GDM1 (cell line): ENCODE data around the gene WDFY4.

Experiments
- DNase-seq: peaks from one replicate; lab custom pipeline; 2025; lab: John Stamatoyannopoulos, UW

Gene WDFY4

DNA sequence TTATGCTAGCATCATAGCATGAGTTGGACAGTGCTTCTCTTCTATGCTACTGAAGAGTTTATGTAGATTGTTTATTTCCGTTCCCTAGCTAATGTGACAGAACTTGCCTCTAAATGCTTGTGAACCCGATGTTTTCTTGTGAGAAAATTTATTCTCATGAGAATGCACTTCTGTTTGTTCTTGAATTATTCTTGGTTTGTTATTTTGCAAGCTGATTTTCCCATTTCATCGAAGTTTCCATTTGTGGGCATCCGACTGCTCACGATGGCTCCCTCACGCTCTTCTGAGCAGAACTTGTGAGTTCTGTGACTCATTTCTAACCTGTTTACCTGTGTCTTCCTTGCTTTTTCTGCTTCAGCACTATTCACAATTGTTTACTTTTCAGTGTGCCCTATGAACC lies 59.9 kb downstream of the WDFY4 start:
- no peak for DNase-seq

DNA sequence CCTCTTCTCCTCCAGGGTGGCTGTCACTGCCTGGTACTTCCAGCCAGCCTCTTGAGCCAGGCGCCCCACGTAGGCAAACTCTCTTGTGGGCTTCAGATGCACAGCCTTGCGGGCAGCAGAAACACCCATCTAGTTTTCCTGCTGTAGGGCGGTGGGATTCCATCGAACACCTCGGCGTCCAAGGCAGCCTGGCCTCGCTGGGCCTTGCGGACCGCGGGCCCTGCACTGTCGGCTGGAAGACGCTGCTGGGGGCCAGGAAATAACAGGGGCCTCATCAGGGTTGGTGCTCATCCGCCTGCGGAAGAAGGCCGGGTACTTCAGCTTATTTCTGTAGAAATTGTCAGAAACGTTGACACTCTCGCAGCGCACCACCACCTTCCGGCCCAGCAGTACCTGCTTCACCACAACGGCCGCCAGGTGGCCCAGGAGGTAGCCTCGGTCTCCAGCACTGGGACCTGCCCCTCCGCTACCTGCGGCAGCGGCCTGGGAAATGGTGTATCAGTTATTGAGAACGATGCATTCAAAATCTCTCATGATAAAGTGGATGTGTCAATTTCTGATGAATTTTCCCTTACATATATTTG lies 61.1 kb downstream of the WDFY4 start:
- no peak for DNase-seq

DNA sequence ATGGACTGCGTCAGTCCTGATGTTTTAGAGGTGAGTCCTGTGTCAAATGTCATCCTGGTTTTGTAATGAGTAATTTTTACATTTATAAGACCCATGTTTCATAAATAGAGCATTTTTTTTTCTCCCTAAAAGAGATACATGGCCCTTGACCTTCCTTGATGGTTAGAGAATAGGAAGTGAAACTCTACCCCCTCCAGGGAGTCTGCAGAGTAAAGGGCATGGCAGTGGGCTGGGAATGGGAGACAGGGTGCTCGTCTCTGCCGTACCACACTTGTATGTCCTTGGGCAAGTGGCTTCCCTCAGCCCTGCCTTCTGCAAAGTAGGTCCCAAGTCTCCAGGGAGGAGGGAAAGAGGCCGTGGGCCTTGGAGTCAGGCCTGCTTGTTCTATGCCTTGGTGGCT lies 63.9 kb downstream of the WDFY4 start:
- no peak for DNase-seq

DNA sequence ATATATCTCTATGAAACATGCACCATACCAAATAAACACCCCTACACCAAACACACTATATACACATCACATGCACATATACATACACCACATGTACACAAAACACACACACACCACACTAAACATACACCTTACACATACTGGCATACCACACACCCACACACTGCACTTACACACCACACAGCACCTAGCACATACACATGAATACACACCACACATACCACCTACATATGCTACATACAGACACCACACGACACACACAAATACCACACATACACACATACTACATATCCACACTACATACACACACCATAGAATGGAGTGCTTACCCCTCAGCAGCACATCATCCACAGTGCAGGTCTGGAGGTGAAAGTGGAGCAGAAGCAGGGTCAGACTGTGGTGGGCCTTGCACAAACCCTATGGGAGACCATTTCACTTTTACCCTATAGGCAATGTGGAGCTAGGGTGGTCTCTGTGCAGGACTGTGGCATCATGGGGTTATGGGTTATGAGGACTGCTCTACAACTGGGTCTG lies 64.6 kb downstream of the WDFY4 start:
- no peak for DNase-seq

DNA sequence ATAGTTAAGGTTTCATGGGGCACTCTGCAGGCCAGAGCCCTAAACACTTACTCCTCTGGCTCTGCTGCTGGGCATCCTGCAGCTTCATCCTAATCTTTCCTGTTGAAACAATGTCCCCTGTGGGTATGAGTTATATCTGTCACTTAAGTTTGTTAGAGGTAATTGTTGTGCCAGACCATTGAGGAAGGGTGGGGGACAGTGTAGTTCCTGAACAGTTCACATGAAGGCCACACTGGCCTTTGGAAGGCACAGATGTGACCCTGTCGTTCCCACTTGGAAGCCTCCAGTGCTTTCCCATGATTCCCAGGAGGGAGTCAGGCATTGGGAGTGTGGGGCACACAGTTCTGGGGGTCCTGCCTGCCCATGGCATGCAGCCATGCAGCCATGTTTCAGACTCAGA lies 65.3 kb downstream of the WDFY4 start:
- DNase-seq, result no peak

DNA sequence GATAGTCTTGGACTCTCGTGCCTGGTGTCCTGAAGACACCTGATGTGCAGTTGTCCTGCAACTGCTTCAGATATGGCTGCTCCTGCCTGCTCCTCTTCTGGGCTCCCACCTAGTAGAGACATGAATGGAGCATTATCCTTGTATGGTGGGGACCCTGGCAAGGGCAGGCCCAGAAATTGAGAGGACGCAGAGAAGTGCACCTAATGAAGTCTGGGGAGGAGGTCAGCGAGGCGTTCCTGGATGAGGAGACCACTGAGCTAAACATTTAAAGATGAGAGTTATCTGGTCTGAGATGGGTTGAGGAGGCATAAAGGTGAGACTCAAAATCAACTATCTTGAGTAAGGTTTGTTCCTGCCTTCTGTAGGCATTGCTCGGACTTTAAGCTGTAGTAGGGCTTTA lies 66.3 kb downstream of the WDFY4 start:
- DNase-seq, result no peak

DNA sequence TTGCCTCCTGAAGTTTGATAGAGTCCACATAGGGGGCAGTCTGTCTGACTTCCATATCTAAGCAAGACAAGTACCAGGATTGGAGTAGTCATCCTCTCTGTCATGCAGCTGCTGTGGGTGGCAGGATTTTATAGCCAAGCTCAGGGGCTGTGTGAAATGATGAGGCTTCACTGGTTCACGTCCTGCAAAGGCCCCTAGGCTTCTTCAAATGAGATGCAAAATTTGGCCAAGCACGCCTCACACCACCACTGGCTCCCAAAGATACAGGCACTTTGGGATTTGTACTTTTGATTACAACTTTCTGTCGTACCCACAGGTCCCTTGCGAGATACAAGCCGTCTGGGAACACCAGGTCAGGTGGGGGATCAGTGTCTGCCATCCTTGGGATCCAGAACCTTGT lies 67.1 kb downstream of the WDFY4 start:
- no peak for DNase-seq

DNA sequence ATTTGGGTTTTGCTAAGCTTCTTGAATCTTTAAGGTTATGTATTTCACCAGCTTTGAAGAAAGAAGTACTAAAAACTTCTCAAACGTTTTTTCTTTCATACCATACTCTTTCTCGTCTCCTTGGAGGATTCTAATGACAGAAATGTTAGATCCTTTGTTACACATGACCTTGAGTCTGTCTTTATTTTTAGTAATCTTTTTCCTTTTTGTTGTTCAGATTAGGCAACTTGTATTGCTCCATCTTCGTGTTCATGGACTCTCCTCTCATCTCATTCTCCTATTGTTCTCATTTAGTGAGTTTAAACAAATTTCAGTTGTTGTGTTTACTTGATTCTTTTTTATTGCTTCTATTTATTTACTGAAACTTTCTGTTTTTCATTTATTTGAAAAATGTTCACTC lies 73.7 kb downstream of the WDFY4 start:
- no peak for DNase-seq

DNA sequence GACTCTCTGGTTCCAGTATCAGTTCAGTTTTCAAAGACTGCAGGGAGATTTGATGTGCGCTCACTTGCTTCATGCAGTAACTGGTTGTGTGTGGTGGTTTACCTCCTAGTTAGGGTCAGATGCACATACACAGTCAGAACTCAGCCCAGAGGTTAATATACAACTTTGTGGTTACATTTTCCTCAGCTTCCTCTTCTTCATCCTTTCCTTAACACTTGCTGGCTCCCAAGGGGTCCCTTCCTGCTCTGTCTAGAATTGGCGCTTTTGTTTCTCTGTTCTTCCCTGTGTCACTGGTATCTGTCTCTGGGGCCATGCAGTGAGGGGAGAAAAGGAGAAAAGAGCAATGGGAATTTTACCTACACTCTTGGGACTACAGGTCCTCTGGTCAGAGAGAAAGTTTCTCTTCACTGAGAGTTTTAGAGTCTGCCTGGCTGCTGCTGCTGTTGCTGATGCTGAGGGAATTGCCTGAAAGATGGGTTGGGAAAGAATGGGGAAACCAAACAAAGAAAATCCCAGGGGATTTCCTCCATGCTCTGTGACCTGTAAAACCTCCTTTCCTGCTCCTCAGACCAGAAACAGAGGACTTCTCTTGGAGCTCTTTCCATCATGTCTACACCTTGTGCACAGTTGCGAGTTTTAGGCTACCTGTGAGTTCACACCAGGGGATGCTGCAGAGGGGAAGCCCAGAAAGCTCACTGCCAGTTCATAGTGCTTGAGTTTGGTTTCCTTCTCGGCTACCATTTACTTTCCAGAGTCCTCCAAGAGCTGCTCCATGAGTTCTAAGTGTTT lies 74.6 kb downstream of the WDFY4 start:
- DNase-seq, result no peak

DNA sequence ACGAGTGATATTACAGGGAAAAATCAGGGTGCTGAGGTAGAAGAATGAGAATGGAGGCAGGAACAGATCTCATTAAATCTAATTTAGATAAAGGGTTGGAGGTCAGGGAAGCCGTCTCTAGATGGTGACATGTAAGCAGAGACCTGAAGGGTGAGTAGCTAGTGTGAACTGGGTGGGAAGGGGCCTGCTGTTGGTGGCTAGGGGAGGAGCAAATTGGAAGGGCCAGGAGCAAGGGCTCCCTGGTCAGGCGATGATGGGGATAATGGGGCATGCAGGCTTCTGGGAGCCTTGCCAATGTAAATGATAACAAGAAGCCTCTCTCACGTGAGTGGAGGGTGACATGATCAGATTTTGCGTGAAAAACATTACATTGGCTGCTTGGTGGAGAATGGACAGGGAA lies 76.3 kb downstream of the WDFY4 start:
- no peak for DNase-seq

DNA sequence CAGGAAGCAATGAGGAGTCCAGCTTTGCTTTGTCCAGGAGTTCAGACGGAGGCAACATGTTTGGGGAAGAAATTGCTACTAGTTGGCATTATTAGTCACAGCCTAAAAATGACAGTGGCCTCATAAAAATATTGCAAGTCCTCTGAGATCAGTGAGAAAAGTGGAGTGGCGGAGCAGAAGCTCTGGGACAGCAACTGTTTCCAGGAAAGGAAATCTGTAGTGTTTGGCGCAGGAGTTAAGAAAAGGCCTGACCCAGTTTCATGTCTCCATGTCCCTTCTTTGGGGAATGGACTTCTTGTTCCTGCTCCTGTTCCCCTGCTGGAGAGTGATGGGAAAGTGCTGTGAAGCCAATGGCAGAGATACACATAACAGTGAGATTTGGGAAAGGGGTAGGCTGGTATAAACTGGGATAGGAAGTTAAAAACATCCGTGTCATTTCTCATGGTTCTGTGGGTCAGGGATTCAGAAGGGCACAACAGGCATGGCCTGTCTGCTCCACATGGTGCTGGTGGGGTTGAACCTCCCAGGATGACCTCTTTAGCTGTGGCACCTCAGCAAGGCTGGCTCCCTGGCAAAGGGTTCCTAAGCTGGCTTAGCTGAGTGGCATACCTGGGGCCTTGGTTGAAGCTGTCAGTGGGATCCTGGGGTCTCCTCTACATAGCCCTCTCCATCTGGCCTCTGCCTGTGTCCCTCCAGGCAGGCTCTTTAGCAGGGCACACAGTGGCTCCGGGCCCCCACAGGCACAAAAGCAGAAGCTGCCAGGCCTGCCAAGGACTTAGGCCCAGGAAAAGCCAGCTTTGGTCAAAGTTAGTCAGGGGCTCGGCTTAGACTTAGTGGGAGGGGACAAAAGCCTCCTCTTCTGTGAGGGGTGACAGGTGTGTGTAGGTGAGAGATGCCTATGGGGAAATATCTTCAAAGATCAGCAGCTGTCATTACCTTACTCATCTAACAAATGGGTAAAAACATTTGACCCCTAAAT lies 77.7 kb downstream of the WDFY4 start:
- no peak for DNase-seq

DNA sequence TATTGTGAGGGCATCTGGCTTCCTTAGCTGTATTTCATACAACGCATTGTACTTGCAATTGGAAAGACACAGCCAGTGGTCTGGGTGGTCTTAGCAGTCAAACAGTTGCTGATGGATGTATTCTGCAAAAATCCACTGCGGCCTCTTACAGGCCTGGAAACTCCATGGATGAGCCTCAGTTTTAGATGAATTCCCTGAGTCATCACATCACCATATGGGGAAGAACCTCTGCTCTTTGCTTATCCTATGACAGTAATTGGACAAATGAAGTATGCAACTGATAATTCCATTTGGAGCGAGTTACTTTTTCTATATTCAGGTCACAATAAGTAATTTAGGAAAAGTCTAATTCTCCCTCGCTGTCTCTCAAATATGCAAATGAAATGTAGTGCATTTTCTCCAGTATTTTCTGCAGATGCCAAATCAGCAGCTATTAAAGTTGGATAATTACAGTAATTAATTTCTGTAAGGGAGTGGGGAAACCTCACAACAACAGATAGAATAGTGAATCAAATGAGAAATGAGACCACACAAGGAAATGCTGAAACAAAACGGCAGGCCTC lies 78.8 kb downstream of the WDFY4 start:
- no peak for DNase-seq

DNA sequence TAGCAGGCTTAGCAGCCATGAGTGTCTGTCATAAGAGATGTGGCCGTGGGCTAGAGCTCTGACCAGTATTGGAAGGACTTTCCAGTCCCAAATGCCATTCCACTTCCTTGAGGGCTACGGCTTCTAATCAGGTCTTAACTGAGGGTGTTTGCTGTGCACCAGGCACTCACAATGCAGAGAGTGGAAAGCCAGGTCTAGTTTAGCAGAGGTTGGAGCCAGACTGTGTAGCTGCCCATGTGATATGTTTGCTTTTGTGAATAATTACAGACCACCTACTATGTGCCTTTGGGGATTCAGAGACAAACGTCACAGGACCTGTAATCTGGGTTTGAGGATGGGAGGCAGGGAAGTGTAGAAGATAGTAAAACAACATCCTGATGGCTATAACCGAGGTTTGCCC lies 79.8 kb downstream of the WDFY4 start:
- DNase-seq, result no peak

DNA sequence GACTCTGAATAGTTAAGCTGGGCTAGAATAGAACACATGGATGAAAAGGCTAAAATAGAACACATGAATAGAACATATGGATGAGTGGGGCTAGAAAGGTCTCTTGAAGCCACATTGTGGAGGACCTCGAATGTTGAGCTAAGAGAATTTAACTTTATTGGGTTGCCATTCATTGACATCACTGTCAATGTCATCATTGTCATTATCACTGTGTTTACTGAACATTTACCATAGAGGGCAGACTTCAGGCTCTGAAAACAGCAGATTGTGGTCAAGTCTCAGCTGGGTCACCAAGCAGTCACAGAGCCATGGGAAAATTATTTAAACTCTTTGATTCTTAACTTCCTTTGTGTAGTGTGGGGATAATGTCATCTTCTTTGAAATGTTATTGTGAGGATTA lies 80.4 kb downstream of the WDFY4 start:
- no peak for DNase-seq

DNA sequence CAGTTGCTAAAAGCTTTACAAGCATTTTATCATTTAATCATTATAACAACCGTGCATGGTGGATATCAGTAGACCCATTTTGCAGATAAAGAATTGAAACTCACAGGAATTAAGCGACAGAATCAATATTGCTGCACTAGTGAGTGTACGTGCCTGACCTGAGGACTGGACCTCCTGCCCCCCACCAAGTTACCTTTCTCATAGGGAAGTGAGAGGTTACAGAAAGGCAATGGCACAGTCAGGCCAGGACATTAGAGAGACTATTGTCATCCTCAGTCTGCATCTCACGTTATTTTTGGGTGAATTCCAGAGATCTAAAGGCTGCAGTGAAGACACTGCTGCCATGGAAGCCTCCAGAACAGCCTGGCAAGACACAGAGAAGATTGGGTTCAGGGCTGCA lies 80.9 kb downstream of the WDFY4 start:
- no peak for DNase-seq

DNA sequence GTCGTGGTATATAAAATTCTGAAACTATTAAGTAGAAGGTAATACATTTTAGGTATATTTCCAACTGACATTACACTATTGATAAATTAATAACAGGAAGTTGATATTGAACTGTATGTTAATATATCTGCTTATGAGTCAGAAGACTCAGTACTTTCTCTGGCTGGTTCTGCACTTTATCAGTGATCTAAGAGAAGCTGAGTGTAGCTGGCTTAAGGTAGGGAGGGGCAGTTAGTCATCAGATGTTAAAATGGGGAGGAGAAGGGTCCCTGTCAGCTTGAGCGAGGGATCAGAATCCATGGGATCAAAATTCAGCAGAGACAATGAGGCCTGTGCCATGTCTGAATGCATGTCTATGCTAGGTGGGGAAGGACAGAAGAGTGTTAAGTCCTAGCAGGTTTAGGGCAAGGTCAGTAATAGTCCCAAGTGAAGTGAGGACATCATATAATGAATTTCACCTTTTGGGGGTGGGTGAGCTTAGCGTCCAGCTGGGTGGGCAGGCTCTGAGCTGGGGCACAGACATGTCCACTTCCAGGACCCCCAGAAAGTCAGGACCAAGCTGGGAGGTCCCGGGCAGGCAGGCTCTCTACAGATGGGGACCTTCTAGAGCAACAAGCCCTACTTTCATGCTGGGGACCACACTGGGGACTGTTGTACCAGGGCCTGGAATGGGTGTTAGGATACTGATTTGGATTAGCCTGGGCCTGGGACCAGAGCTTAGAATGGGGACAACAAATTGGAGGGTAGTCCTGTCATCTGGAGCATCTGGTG lies 82.9 kb downstream of the WDFY4 start:
- DNase-seq, result no peak

DNA sequence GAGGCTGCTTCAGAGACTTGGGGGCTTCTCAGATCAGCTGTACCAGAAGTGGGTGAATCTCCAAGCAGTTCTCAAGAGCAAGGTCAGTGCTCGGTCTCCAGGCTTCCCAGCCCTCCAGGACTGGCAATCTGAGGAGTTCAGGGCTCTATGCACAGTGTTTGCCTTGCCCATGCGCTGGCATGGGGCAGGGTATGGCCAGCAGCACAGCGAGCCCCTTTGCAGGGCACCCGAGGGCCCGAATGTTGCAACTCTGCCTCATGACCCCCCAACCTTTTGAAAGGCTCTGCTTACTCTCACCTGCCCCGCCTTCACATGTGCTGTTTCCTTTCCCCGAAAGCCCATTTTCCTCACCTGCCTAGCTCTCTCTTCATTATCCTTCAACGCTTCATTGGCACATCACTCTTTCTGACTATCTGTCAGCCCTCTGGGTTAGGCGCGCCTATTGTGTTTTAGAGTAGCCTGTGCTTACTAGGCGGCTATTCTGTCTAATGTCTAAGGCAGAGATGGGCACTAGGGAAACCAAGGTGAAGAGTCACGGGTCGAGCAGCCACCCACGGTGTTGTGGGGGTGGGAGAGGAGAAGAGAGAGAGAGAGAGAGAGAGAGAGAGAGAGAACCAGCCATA lies 83.6 kb downstream of the WDFY4 start:
- no peak for DNase-seq

DNA sequence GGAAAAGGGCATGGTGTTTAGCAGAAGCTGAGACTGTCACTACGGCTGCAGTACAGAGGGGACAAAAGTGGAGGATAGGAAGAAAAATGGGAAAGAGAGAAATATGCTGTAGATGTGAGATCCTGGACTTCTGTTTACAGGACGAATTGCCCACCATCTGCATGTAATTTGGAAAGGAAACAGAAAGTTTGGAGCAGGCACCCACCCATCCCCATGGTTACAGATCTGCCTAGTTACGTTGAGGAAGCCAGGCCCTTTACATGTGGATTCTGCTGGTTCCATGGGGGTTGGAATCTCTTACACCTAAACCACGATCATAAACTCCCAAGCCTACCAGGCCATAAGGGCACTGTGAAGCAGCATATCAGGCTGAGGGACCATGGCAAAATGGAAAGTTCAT lies 84.3 kb downstream of the WDFY4 start:
- no peak for DNase-seq

DNA sequence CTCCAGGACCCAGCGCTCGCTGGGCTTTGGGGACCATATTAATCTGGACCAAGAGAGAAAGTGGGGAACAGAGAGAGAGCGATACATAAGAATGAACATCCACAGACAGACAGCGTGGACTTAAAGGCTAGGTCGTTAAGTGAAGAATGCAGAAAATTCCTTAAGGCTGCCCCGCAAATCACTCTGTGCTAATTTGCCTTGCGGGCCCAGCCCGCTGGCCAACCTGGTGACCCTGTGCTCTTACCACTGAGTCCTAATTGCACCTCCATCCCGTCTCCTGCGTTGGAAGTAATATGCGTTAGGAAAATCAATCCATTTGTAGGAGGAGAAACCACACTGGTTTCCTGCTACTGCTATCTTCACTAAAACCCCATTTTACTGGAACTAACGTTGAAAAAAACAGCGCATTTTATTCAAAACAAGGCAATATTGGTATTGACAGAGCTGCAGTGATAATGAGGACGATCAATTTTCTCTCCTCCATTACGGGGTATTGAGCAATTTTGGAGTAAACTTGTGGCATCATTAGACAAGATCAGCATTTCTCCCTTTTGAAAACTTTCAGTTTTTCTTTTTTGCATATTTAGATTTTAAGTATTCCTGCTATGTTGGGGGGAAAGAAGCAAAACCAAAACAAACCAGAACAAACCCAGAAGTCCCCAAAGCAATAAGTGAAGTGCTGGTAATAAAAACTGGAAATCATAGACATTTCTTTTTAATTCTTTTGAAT lies 85.2 kb downstream of the WDFY4 start:
- DNase-seq, result no peak

DNA sequence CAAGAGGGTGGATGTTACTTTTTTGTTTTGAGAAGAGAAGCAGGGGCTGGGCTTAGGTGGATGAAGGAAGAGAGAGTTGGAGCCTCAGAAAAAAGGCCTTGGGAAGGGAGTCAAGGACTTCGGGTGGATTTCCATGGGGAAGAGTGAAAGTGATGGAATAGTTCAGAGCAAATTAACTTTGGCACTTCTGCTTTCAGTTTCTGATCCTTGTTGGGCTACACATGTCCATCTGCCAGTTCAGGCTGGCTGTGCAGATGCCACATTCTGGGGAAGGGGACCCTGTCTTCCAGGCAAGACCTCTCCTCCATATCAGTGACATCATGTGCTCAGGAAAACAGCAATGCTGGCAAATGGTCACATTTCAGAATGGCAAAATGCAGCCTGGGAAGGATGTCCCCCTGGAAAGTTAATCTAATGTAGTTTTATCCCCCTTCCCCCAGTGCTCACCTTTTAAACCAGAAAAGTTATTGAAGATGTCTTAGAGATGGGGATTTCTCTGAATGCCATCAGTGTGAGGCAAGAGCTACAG lies 86.0 kb downstream of the WDFY4 start:
- DNase-seq, result no peak
